ENCODE data around the gene TARBP1. TPM values are rescaled to one million over a fixed set of nuclear protein-coding genes. Genes with fewer than 3 reads are reported as not detected.
A peak's percentile ranks its signal among the peaks of the same experiment; 100 is the strongest.
"Not testable (repeated sequence)": the region's sequence is repeated elsewhere in the genome, so short reads cannot be mapped to it uniquely, and the experiment has no call there.

Gene TARBP1
- polyA plus RNA-seq, 3 donors: 40.6 to 96.8 (median 92.8) TPM

GRCh38 chr1:234507626-234508387, 28.8 kb upstream of the TARBP1 start:
- no peak for DNase-seq

GRCh38 chr1:234507089-234507488, 28.1 kb upstream of the TARBP1 start:
- no peak for DNase-seq

DNA sequence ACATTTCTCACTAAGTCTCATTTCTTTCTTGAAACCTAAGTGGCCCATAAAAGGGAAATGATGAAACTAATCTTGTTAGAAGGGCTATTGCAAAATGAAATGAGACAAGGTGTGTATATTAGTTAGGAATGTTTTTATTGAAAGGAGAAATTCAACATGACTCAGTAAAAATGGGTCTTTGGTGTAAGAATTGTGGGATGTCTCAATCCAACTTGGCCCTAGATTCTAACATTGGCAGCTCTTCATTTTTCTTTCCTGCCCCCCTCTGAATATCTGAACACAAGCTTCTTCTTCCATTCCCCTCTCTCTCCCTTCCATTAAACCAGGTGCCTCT, 26.8 kb upstream of the TARBP1 start:
- no peak for DNase-seq

DNA sequence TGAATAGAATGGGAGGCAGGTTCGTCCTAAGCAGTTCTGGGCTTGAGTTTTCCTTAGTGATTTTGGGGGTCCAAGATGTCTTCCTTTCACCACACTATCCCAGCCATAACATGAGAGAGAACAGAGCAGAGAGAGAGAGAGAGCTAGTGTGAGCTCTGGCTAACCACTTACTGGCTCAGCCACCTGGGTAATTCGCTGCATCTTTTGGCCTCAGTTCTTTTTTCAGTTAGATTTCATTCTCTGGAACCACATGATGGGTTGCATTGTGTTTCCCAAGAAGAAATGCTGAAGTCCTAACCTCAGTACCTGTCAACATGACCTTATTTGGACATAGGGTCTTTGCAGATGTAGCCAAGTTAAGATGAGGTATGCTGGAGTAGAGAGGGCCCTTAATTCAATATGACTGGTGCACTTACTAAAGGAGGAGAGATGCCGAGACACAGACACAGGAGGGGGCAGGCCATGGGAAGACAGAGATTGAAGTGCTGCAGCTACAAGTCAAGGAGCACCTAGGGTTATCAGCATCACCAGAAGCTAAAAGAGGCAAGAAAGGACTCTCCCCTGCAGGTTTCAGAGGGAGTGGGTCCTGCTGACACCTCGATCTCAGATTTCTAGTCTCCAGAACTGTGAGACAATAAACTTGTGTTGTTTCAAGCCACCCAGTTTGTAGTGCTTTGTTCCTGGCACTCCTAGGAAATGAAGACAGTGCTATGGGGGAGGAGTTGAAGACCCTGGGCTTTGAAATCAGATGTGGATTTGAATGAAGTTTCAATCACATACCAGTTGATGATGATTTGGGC, 26.2 kb upstream of the TARBP1 start:
- no peak for DNase-seq

- DNase-seq: not testable (repeated sequence)
Observed at GRCh38 chr1:234504251-234504650, 25.3 kb upstream of the TARBP1 start.

DNA sequence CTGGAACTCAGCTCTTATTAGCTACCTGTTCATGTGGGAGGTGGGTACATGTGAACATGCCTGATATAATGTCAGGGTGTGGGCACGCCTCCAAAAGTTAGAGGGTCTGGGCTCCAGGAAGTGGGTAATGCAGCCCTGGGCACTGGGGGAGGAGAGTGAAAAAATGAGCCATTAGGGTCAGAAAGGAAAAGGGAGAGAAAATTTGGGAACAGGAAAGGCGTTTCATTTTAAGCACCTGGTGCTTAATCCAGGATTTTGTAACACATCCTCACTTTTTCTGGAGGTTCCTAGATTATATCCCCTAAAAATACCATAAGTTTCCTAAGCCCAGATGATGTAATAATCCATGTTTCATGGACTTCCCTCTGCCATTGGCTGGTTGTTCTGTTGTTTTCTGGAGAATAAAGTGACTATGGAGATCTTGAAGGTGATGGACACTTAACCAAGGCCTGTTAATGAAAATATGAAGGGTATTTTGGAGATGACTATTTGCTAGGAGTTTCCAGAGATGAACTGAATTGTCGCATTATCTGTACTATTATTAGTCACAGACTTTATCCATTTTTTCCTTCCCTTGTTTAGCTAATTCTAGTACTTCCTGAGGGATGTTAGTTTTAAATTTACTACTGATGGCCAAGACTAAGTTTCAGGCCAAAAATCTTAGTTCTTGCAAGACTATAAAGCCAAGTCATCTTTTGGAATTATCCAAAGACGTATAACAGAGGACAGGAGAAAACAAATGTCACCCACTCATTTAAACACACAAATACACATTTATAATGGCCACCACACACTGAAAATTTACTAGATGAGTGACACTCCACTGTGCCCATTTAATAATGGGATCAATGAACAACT, 24.4 kb upstream of the TARBP1 start:
- DNase-seq: no peak

- no peak for DNase-seq
Observed at GRCh38 chr1:234502785-234503184, 23.8 kb upstream of the TARBP1 start.

DNA sequence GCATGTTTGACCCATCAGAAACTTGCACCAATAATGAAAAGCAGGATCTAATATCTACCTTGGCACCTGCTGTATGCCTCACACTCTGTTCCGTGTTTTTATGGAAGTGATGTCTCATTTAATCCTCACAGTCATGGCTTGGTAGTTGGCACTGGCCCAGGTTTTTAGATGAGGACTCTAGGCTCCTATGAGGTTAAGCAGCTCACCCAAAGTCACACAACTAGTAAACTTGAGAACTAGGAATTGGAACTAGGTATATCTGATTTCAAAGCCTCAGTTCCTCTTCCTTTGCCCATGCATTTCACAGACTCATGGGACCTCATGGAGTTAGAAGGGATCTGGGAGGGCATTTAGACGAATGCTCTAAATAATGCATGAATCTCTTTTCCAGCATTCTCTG, 21.3 kb upstream of the TARBP1 start:
- no peak for DNase-seq

DNA sequence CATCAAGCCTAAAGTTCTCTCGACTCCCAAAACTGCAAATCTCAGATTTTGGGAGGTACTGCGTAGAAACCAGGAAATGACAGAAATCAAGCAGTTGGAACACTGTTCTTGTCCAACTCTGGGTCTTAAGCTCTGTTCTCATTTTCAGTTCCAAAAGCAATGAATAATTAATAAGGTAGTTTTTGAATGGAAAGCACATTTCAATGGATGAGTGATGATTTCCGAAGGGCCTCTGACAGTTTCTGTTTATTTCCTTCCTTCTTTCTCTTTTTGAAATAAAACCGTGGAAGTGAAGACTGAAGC, 20.9 kb upstream of the TARBP1 start:
- DNase-seq: no peak

GRCh38 chr1:234499119-234499942, 20.4 kb upstream of the TARBP1 start:
- peak; percentile 85 for DNase-seq

DNA sequence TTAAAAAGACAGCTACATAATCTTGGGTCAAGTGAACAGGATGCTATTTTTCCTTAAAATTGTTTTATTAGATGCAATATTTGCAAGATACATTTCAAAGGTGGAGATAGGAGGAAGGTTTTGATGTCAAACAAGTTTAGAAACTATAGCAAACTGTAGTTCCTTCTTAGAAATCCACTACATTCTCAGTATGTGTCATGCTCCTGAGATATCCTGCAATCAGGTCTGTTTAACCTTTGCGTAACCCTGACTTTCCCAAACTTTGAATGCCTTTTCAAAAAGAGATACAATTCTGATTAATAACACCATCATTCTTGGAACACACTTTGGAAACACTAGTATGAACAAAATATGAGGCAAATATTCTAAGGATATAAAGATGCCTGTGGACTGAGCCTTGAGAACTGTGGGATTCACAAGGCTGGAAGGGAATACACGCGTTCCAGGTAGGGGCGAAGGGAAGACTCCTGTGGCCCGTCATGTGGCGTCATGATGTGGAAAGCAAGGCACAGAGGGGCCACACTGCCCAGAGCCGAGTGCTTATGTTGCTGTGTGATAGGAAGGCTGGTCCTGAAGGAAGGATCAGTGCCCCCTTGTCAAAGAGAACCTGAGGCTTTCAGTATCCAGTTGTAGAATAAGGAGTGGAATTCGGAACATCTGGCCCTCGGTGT, 19.6 kb upstream of the TARBP1 start:
- no peak for DNase-seq

GRCh38 chr1:234497589-234497988, 18.6 kb upstream of the TARBP1 start:
- no peak for DNase-seq

DNA sequence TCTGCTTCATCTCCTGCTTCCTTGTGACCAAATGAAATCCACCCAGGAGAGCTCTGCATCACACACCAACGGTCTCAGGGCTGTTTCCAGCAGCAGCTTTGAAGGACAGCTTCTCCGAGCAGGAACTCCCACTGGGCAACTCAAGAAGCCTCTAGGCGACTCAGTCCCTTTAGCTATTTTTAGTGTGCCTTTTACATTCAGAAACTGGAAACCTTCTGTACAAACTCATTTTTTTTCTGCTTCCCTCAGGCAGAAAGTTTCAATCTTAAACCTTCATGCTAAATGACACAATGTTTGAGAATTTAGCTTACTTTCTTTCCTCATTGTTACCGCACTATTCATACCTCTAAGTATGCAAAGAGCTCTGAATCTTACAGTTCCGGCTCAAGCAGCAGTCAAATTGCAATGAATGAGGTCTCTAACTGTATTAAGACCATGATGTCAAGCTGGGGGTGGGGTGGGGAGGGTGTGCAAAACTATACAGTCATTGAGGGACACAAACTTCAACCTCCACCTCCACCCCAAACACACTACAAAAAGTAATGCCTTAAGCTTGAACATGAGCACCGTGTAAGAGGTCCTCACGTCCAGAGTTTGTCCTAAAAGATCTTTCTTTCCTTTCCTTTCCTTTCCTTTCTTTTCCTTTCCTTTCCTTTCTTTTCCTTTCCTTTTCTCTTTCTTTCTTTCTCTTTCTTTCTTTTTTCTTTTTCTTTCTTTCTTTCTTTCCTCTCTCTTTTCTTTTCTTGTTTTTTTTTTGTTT, 16.4 kb upstream of the TARBP1 start:
- peak; percentile 35 for DNase-seq

- no peak for DNase-seq
Observed at GRCh38 chr1:234494049-234494448, 15.1 kb upstream of the TARBP1 start.

DNA sequence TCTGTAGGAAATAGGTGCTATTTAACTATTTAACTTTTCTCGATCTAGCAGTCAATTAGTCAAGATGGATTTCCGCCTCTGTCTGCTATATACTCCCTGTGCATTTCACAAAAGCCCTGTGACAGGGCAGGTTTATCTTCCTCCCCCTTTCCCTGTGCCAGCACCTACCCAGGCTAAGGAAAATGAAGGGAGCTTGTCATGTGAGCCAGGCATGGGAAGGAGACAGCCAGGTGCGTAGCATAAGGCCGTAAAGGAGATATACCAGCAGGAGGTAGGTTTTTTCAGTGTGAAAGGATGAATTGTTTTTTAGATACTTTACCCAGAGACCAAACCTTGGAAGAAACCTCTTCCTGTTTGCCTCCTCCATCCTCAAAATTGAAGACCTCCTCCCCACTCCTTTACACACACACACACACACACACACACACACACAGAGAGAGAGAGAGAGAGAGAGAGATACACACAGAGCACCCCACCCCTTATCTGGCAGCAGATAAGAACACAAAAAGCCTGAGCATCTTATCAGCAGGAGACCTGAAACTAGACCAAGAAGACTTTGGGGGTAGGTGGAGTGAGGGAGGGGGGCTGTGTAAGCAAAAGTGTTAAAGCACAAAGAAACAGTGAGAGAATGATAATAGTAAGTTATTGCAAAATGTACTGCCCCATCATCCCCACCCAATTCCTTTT, 12.0 kb upstream of the TARBP1 start:
- DNase-seq: no peak

GRCh38 chr1:234489698-234490077, 10.7 kb upstream of the TARBP1 start:
- no peak for DNase-seq

DNA sequence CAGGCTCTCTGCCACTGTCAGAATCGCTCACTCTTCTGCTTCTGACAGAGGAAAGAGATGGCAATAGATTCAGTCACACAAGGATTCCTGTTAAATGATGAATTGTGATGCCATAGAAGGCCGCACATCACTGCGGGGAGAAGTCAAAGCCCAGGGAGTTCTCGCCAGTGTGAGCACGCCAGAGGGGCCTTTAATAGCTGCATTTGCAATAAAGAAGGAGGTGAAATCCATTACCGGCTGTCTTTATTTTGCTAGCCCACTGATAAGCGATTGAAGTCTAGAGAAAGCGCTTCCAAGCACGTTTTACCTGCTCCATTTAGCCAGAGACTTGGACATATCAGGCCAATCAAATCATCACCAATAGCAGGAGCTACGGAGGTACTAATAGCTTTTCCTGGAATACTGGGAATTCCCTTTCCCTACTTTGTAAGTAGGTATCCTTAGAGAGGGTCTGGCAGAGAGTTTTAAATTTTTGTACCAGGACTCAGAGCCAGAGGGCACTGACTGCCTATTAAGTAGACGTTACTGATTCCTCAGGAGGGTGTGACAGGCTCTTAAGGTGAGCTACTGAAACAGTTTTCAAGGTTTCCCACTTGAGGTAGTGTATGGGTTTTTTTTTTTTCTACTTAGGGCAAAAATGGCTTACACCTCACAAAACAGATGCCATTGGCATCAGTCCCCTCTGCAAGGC, 10.2 kb upstream of the TARBP1 start:
- DNase-seq: no peak

- no peak for DNase-seq
Observed at GRCh38 chr1:234488054-234489006, 9.4 kb upstream of the TARBP1 start.

Data from renal pelvis (tissue), 4 donors.